ENCODE results near the gene CCDC92B. TPM values are rescaled to one million over a fixed set of nuclear protein-coding genes. Genes with fewer than 3 reads are reported as not detected.

Gene CCDC92B
- total and polyA plus RNA-seq, 2 experiments from 2014 or later, result 0.10 TPM; not detected in 1

DNA sequence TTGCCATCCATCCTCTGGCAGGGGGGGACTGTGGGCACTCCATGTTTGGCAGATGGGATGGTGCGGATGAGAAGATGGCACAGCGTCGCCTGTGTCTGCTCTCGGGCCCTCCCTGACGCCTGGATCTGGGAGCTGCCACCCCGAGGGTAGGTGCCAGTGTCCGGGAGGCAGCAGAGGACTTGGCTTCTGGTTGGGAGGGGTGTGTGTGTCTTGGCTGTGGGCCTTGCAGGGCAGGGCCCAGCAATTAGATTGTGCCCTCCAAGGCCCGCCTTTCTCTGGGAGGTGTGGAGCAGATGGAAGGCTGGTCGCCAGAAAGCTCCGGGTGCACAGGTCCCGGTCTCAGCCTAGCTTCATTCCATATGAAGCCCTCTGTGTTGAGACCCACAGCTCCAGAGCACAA is 48.2 kb upstream of the CCDC92B start:
- Histone ChIP-seq H4K20me1 (ENCODE audit: insufficient read depth, poor library complexity, severe bottlenecking) (no peaks in the 10 kb centered on the region), H3K27me3 (no peaks in the 10 kb centered on the region), H3K36me3 (replicated peaks; ENCODE audit: insufficient read depth, low read depth) (no peaks in the 10 kb centered on the region), H3K4me3 (no peak overlapping the region), H3K27ac (no peak overlapping the region), H3K4me1 (ENCODE audit: insufficient read depth) (no peaks in the 10 kb centered on the region), H3K9me2 (replicated peaks; ENCODE audit: insufficient read depth) (no peaks in the 10 kb centered on the region), H3K9me3 (ENCODE audit: low read depth) (no peaks in the 10 kb centered on the region), H3K79me2 (no peaks in the 10 kb centered on the region), H3K4me2 (no peak overlapping the region), H2AFZ (no peak overlapping the region)
- TF ChIP-seq, protein P1, sequence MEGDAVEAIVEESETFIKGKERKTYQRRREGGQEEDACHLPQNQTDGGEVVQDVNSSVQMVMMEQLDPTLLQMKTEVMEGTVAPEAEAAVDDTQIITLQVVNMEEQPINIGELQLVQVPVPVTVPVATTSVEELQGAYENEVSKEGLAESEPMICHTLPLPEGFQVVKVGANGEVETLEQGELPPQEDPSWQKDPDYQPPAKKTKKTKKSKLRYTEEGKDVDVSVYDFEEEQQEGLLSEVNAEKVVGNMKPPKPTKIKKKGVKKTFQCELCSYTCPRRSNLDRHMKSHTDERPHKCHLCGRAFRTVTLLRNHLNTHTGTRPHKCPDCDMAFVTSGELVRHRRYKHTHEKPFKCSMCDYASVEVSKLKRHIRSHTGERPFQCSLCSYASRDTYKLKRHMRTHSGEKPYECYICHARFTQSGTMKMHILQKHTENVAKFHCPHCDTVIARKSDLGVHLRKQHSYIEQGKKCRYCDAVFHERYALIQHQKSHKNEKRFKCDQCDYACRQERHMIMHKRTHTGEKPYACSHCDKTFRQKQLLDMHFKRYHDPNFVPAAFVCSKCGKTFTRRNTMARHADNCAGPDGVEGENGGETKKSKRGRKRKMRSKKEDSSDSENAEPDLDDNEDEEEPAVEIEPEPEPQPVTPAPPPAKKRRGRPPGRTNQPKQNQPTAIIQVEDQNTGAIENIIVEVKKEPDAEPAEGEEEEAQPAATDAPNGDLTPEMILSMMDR (IDR thresholded peaks at IDR 0.05; ENCODE audit: poor library complexity), result no peak
- TF ChIP-seq EZH2phosphoT487 (IDR thresholded peaks at IDR 0.05; ENCODE audit: low read depth, severe bottlenecking, unreplicated experiment), result no peak
- no peak for TF ChIP-seq EZH2 (IDR thresholded peaks at IDR 0.05; ENCODE audit: borderline replicate concordance)
- WGBS (ENCODE audit: low lambda C conversion rate, missing lambda C conversion rate), result 88% methylated on average over 11 of the region's 11 CpGs
- DNase-seq (ENCODE audit: low spot score), result no peak

DNA sequence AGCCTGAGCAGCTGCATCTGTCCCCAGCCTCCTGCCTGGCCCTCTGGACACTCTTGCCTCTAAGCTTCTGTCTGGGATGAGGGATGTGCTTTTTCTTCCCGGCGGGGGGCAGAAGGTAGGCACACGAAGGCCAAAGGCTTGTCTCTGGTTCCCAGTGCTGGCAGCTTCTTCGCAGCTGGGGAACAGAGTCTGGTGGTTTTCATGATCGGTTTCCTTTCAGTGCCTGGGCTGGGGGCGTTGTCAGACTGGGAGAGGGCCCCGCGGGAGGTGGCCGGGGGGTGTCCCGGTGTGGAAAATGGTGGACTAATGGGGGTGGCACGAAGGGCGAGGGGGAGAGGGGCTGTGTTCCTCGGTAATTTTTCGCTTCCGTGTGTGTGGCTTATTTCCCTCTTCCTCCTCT is 47.8 kb upstream of the CCDC92B start:
- no peak overlapping the region for H3K4me2 ChIP-seq
- no peak overlapping the region for H3K4me3 ChIP-seq
- H3K4me1 ChIP-seq (ENCODE audit: insufficient read depth), result no peaks in the 10 kb centered on the region
- H3K79me2 ChIP-seq, result no peaks in the 10 kb centered on the region
- H3K27me3 ChIP-seq, result no peaks in the 10 kb centered on the region
- H3K9me2 ChIP-seq (replicated peaks; ENCODE audit: insufficient read depth), result no peaks in the 10 kb centered on the region
- no peaks in the 10 kb centered on the region for H3K36me3 ChIP-seq (replicated peaks; ENCODE audit: insufficient read depth, low read depth)
- no peak for TF ChIP-seq EZH2phosphoT487 (IDR thresholded peaks at IDR 0.05; ENCODE audit: low read depth, severe bottlenecking, unreplicated experiment)
- 90% methylated on average over 15 of the region's 15 CpGs for WGBS (ENCODE audit: low lambda C conversion rate, missing lambda C conversion rate)
- H4K20me1 ChIP-seq (ENCODE audit: insufficient read depth, poor library complexity, severe bottlenecking), result no peaks in the 10 kb centered on the region
- H2AFZ ChIP-seq, result no peak overlapping the region
- H3K9me3 ChIP-seq (ENCODE audit: low read depth), result no peaks in the 10 kb centered on the region
- no peak overlapping the region for H3K27ac ChIP-seq
- DNase-seq (ENCODE audit: low spot score), result no peak

DNA sequence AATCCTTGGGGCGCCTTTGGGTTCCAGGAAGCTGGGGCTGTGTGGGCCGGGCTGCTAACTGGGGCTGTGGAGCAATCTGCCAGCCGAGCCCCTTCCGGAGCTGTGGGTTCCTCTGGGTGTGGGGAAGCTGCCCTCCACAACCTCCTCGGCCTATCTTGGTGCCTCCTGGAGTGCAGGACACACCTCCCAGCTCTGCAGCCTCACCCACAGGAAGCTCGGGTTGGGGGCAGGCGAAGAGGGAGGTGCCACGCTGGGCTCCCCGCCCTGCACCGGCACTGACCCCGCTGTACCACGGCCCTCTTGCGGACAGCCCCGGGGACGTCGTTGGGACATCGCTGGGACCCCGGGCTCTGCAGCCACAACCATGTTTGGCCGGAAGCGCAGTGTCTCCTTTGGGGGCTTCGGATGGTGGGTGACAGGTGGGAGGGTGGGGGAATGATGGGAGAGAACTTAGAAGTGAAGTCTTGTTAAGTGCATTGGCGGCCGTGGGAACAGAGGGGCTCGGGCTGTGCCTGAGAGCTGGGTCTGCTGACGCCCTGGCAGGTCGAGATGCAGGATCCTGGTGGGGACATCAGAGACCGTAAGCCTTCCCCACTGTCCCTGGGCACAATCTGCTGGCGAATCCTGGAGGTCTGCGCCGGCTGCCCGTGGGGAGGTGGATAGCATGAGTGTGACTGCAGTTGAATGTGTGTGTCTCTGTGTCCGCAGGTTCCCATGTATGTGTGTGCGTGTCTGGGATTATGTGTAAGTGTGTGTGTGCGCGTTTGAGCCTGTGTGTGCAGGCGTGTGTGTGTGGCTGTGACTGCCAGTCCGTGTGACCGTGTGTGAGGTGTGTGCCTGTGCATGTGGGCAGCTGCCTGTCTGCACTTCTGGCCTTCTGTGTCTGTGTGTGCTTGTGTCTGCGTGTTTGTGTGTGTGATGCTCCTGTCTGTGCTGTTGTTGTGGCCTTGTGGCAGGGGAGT is 47.0 kb upstream of the CCDC92B start, which contains the start of gene RAP1GAP2:
RAP1GAP2 (plus strand) TSS at position 275 of the 962 bp plus-strand sequence; CDS start at position 365, 90 bp downstream.
- no peak within 1 kb of the TSS for H3K4me3 ChIP-seq
- no peaks in the 10 kb centered on the region for H4K20me1 ChIP-seq (ENCODE audit: insufficient read depth, poor library complexity, severe bottlenecking)
- no peak within 1 kb of the TSS for H3K4me2 ChIP-seq
- H2AFZ ChIP-seq, result no peak within 1 kb of the TSS
- H3K27ac ChIP-seq, result no peak within 1 kb of the TSS
- 89% methylated on average over 35 of the region's 39 CpGs for WGBS (ENCODE audit: low lambda C conversion rate, missing lambda C conversion rate)
- no peaks in the 10 kb centered on the region for H3K79me2 ChIP-seq
- H3K9me2 ChIP-seq (replicated peaks; ENCODE audit: insufficient read depth), result no peaks in the 10 kb centered on the region
- H3K4me1 ChIP-seq (ENCODE audit: insufficient read depth), result no peaks in the 10 kb centered on the region
- no peak for DNase-seq (ENCODE audit: low spot score)
- no peak for TF ChIP-seq EZH2 (IDR thresholded peaks at IDR 0.05; ENCODE audit: borderline replicate concordance)
- TF ChIP-seq, protein P1 (IDR thresholded peaks at IDR 0.05; ENCODE audit: poor library complexity), result no peak
- TF ChIP-seq EZH2phosphoT487 (IDR thresholded peaks at IDR 0.05; ENCODE audit: low read depth, severe bottlenecking, unreplicated experiment), result no peak
- H3K27me3 ChIP-seq, result no peaks in the 10 kb centered on the region
- H3K9me3 ChIP-seq (ENCODE audit: low read depth), result no peaks in the 10 kb centered on the region
- H3K36me3 ChIP-seq (replicated peaks; ENCODE audit: insufficient read depth, low read depth), result no peaks in the 10 kb centered on the region
